CD4-positive, alpha-beta T cell (primary cell): ENCODE data around the gene DENND5B. TPM values are rescaled to one million over a fixed set of nuclear protein-coding genes. Genes with fewer than 3 reads are reported as not detected.

Experiments used
- ATAC-seq: fragments of 200-7000 bp; cut with Tn5 transposase; one replicate; pipeline ENCODE4 v1.10.0; 2022; ENCODE audit warnings: mild to moderate bottlenecking; ENCODE audit not compliant: poor library complexity
- CTCF ChIA-PET: fragments of 350-600 bp; sonication (Branson Sonifier 250); formaldehyde crosslinking; loops from one replicate; lab custom pipeline; 2021; ENCODE audit warnings: antibody characterized with exemption, inconsistent platforms; lab: Charles Lee
- POLR2A ChIA-PET: fragments of 350-600 bp; sonication (Branson Sonifier 250); formaldehyde crosslinking; loops from one replicate; lab custom pipeline; 2021; ENCODE audit warnings: antibody characterized with exemption, inconsistent platforms; lab: Charles Lee
- DNase-seq, 14 experiments: peaks; one replicate each; pipeline ENCODE4 v3.0.0-alpha.2; 2013 to 2020; ENCODE audit warnings: mixed read lengths in 2 of 14
- H3K27ac ChIP-seq, 2 donors: one replicate each; pipeline versions ENCODE4 v1.5.1 to v1.7.0; 2013; ENCODE audit warnings: low read length in 2 of 2, low read depth in 1 of 2, mild to moderate bottlenecking in 1 of 2
- H3K27me3 ChIP-seq, 2 experiments: 1 replicate in 1 of 2; 2 replicates in 1 of 2; pipeline versions ENCODE4 v1.6.1 to v1.7.0; 2013; ENCODE audit warnings: low read length in 2 of 2, control low read depth in 1 of 2, mild to moderate bottlenecking in 1 of 2, moderate library complexity in 1 of 2; ENCODE audit not compliant: insufficient read depth in 2 of 2, control insufficient read depth in 1 of 2
- H3K36me3 ChIP-seq: one replicate; pipeline ENCODE4 v1.6.1; 2013; ENCODE audit warnings: low read length, control low read depth; ENCODE audit not compliant: insufficient read depth
- H3K4me1 ChIP-seq: one replicate; pipeline ENCODE4 v1.6.1; 2013; ENCODE audit warnings: low read length, control low read depth; ENCODE audit not compliant: insufficient read depth
- H3K4me3 ChIP-seq: one replicate; pipeline ENCODE4 v1.5.1; 2013; ENCODE audit warnings: mild to moderate bottlenecking, low read length, moderate library complexity
- H3K9me3 ChIP-seq, 2 experiments: 1 replicate in 1 of 2; 2 replicates in 1 of 2; pipeline versions ENCODE4 v1.6.1 to v1.7.0; 2013; ENCODE audit warnings: low read length in 2 of 2, mild to moderate bottlenecking in 2 of 2, control low read depth in 1 of 2, moderate library complexity in 1 of 2; ENCODE audit not compliant: control insufficient read depth in 1 of 2, insufficient read depth in 1 of 2
- H3K27ac Mint-ChIP-seq: one replicate; pipeline ENCODE4 v1.8.0; 2020; ENCODE audit warnings: mixed read lengths
- H3K27me3 Mint-ChIP-seq: one replicate; pipeline ENCODE4 v1.8.0; 2021; ENCODE audit warnings: mixed read lengths
- H3K36me3 Mint-ChIP-seq: one replicate; pipeline ENCODE4 v1.8.0; 2021; ENCODE audit warnings: low read depth, mixed read lengths
- H3K4me1 Mint-ChIP-seq: one replicate; pipeline ENCODE4 v1.8.0; 2021; ENCODE audit warnings: low read depth, mixed read lengths
- H3K4me3 Mint-ChIP-seq: one replicate; pipeline ENCODE4 v1.8.0; 2020; ENCODE audit warnings: mild to moderate bottlenecking, mixed read lengths
- H3K9me3 Mint-ChIP-seq: one replicate; pipeline ENCODE4 v1.8.0; 2020; ENCODE audit warnings: mixed read lengths
- CTCF ChIP-seq: fragments of 200-600 bp; IDR thresholded peaks from one replicate; pipeline ENCODE4 v1.8.0; 2022; ENCODE audit warnings: antibody characterized with exemption, mild to moderate bottlenecking
- intact Hi-C, 2 experiments: fragments of 100-400 bp; cut with DNase I in 1 of 2; cut with micrococcal nuclease in 1 of 2; formaldehyde crosslinking; loops; one replicate each; pipeline versions ENCODE4 v1.15.1 to v1.9.0; 2023 to 2025; cut with DNase I, micrococcal nuclease
- total RNA-seq, 174 experiments: library from RNA in 2 of 174; stranded (reverse) in 2 of 174; gene quantifications; one replicate each; pipeline ENCODE4 v1.2.3 and lab custom pipeline; 2021 to 2026

Gene DENND5B
- total RNA-seq, 2 experiments from 2014 or later = 0.22 to 0.25 TPM

DNA sequence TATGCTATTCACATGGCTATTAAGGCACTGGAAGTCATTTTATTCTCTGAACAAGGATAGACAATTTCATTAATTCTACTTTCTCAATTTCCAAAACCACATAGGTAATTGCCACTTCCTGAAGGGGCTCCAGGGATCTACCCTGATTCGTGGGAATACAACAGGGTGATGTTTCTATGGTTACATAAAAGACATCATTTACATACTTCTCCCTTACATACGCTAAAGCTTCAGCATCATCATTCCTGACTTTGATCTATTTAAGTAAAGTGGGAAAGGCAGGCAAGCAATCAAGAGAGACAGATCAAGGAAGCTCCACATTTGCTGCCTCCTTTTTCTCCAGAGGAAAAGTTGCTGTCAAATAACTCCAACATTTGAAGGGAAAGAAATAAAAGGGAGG is 146.2 kb downstream of the DENND5B start:
- no peaks in the 10 kb centered on the region for H3K9me3 Mint-ChIP-seq
- POLR2A ChIA-PET = no interaction called here
- ATAC-seq (no peak), DNase-seq (no peak)
- no peak for TF ChIP-seq CTCF
- intact Hi-C loops = no loop called here
- H3K4me3 Mint-ChIP-seq = no peak overlapping the region
- no peaks in the 10 kb centered on the region for H3K36me3 Mint-ChIP-seq
- no peaks in the 10 kb centered on the region for H3K27me3 Mint-ChIP-seq
- Histone ChIP-seq H3K4me3 (no peak overlapping the region), H3K27me3 (peaks cover 0 to 2% of the 10 kb centered on the region in 2 experiments), H3K36me3 (no peaks in the 10 kb centered on the region), H3K27ac (no peak overlapping the region), H3K9me3 (no peaks in the 10 kb centered on the region), H3K4me1 (no peaks in the 10 kb centered on the region)
- CTCF ChIA-PET = no interaction called here
- H3K4me1 Mint-ChIP-seq = no peaks in the 10 kb centered on the region
- H3K27ac Mint-ChIP-seq = no peak overlapping the region

- Histone ChIP-seq H3K4me3 (no peak overlapping the region), H3K4me1 (no peaks in the 10 kb centered on the region), H3K27me3 (no peaks in the 10 kb centered on the region), H3K36me3 (no peaks in the 10 kb centered on the region), H3K9me3 (no peaks in the 10 kb centered on the region), H3K27ac (no peak overlapping the region)
- TF ChIP-seq CTCF = no peak
- Mint-ChIP-seq H3K4me1 (no peaks in the 10 kb centered on the region), H3K36me3 (no peaks in the 10 kb centered on the region), H3K9me3 (no peaks in the 10 kb centered on the region), H3K4me3 (no peak overlapping the region), H3K27ac (no peak overlapping the region), H3K27me3 (no peaks in the 10 kb centered on the region)
- ChIA-PET POLR2A (no interaction called here), CTCF (no interaction called here)
- DNase-seq (no peak), ATAC-seq (no peak)
- intact Hi-C loops = no loop called here
Measured at GRCh38 chr12:31440586-31440985, 150.3 kb downstream of the DENND5B start.

GRCh38 chr12:31440134-31440533 is 150.8 kb downstream of the DENND5B start:
- H3K27me3 Mint-ChIP-seq = no peaks in the 10 kb centered on the region
- no peaks in the 10 kb centered on the region for H3K4me1 ChIP-seq
- no peaks in the 10 kb centered on the region for H3K36me3 ChIP-seq
- DNase-seq = no peak
- H3K9me3 Mint-ChIP-seq = no peaks in the 10 kb centered on the region
- H3K36me3 Mint-ChIP-seq = no peaks in the 10 kb centered on the region
- H3K27ac Mint-ChIP-seq = no peak overlapping the region
- ATAC-seq = no peak
- intact Hi-C loops = no loop called here
- ChIA-PET POLR2A (no interaction called here), CTCF (no interaction called here)
- H3K4me1 Mint-ChIP-seq = no peaks in the 10 kb centered on the region
- no peak overlapping the region for H3K4me3 ChIP-seq
- H3K4me3 Mint-ChIP-seq = no peak overlapping the region
- no peak overlapping the region for H3K27ac ChIP-seq
- no peaks in the 10 kb centered on the region for H3K27me3 ChIP-seq
- no peaks in the 10 kb centered on the region for H3K9me3 ChIP-seq
- TF ChIP-seq CTCF = no peak
